GM18499 (cell line): Measurements from ENCODE around the gene PTPRD.

Experiments used
- ATAC-seq: cut with Tn5 transposase; IDR thresholded peaks from one replicate; pipeline ENCODE4 v1.9.1; 2021; ENCODE audit warnings: moderate number of reproducible peaks; ENCODE audit not compliant: insufficient read depth, unreplicated experiment

PTPRD gene

DNA sequence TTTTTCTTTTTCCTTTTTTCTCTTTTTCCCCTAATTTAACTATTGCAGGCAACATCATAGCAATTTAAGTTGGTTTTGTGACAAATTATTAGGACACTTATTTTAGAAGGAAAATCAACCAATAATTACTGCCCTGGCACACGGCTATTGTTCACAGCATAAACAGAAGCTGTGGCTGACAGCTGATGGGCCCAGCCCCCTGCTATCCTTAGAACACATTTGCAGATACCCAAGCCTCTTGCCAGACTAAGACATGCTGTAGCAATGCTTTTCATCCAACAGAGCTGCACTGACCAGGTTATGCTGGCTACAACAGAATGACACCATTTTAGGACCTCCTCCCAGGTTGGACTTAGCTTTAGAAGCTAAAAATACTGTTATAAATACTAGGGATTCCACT, 1960.5 kb downstream of the PTPRD start:
- no peak for ATAC-seq

- ATAC-seq, result no peak
Measured at GRCh38 chr9:8651846-8652215, 1961.0 kb downstream of the PTPRD start.

GRCh38 chr9:8651070-8651845, 1961.5 kb downstream of the PTPRD start:
- ATAC-seq, result no peak

- ATAC-seq, result no peak
Measured at GRCh38 chr9:8649807-8650206, 1963.0 kb downstream of the PTPRD start.

GRCh38 chr9:8649160-8649559, 1963.6 kb downstream of the PTPRD start:
- peak; percentile 45 for ATAC-seq

DNA sequence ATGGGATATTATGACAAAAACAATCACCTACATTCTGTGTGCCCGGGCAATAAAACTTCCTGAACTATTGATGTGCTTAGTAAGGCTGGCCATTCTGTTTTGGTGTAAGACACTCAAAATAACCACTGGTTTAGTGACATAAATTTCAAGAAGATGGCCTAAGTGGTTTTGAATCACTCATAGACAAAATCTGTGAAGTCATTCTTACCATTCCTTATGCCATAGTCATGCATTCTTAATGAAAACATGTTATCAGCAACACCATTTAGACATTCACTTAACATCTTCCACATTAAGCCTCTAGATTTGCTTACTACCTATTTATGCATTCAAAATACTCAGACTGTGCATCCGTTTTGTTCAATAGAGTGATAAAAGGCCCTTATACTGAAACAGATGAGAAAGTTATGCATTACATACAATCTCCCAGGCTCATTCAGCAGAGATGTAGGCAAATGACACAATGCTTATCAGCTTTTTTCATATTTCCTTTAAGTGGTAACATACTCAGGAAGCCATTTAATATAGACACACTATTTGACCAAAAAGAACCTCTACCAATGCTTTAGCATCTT, 1964.4 kb downstream of the PTPRD start:
- ATAC-seq, result no peak

DNA sequence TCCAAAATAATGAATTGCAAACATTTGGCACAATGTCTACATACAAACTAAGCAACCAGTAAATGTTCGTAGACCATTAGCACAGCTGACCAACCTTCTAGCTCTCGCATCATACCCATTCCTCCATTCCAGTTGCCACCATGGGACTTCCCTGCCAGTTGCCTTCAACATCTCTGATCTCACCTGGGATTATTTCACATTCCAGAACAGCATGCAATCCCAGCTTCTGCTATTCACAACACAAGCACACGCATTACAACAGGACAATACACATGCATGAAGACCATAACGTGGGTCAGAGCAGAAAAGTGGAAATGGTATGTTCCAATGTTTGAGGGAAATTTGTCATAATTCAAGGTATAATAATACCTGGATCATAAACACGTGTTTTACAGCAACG, 1965.0 kb downstream of the PTPRD start:
- ATAC-seq, result no peak

DNA sequence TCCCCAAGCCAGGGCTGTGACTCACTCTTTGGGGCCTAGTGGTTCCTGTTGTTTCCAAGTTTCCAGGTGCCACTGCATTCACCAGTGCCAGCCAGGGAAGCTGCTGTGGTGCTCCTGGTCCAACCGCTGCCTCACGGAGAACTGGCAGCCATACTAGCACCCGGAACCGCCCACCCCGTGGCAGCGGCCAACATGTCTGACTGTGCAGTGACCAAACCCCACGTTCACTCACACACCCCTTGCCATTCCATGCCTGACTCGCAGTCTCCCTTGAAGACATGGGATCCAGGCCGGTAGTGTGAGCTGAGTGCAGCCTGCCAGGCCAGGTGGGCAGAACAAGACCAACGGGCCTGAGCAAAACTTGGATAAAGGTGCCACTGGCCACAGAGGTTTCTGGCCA, 1968.2 kb downstream of the PTPRD start:
- no peak for ATAC-seq

DNA sequence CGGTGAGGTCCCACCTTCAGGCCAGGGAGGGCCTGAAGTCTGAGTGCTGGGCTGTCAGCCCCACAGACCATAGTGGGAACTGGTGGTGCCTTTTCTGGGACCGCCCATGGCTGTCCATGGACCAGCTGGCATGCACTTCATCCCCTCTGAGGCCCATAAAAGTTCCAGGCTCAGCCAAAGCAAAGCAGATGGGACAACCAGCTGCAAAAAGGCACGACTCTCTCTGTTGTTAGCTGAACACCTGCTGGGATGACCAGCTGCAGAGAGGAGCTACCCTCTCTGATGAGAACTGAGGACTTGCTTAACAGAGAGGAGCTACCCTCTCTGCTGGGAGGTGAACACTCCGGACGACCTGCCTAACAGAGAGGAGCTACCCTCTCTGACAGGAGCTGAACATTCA, 1968.9 kb downstream of the PTPRD start:
- no peak for ATAC-seq

- no peak for ATAC-seq
Measured at GRCh38 chr9:8643464-8643863, 1969.3 kb downstream of the PTPRD start.

DNA sequence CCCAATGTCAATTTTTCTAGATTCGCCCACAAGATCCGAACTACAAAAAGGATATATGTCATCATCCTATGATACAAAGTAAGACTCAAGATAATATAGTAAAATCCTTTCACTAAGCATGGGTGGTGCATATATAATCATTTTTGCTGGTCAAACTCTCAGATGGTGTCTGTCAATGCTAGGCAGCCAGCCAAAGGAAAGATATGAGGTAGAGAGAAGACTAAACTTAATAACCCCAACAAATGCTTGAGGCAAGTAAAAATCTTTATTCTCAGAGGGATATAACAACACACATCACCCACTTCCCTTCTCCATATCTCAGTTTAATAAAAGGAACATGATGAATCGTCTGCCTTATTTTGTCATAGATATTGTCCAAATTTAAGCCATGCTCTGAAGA, 1972.0 kb downstream of the PTPRD start:
- ATAC-seq, result no peak

- ATAC-seq, result no peak
Measured at GRCh38 chr9:8637626-8638025, 1975.2 kb downstream of the PTPRD start.

GRCh38 chr9:8633784-8634183, 1979.0 kb downstream of the PTPRD start:
- no peak for ATAC-seq

DNA sequence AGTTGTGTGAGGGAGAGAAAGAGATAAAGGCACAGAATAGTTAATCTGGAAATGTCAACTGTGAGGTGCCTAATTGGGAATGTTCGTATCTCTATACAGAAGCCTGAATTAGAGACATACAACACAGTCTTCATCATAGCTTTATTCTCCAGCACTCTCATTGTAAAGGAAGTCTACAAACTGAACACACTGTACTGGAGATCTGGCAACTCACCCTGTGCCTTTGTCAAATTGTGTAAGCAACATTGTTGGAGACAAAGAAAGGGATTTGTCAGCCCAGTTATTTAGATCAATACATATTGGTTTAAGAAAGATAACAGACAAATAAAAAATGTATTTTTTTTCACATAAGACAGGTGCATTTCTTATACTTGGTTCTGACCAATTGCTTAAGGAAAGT, 1980.3 kb downstream of the PTPRD start:
- no peak for ATAC-seq

GRCh38 chr9:8628791-8629190, 1984.0 kb downstream of the PTPRD start:
- no peak for ATAC-seq

DNA sequence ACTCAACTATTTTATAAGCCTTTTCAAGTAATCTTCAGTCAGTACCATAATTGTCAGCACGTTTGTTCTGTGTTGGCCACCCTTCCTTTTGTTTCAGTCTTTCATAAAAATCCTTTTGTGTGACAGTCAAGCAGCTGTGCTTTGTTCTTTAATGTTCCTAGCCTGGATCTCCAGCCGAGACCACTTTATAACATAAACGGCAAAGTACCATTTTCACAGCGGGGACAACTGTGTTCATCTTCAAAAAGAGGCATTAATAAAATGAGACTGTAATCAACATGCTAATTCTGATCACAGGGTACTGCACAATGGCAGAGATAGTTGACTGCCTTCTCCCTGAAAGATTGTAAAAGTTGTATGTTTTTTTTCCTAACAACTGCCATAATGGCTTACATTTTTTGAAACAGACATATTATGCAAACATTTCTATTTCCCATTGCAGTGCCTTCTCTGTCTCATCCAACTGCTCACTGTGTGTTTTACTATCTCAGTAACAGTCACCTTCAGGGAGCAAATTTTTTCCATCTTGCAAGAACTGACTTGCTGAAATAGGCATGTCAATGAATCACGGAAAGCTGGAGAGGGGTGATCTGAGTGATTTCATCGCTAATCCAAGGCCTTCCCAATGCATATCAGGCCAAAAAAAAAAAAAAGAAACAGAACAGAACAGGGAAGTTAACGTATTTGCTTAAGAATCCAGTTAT, 1984.7 kb downstream of the PTPRD start:
- ATAC-seq, result no peak

GRCh38 chr9:8622871-8623270, 1989.9 kb downstream of the PTPRD start:
- ATAC-seq, result no peak

- ATAC-seq, result no peak
Measured at GRCh38 chr9:8622222-8622802, 1990.5 kb downstream of the PTPRD start.

GRCh38 chr9:8621416-8621815, 1991.4 kb downstream of the PTPRD start:
- no peak for ATAC-seq

DNA sequence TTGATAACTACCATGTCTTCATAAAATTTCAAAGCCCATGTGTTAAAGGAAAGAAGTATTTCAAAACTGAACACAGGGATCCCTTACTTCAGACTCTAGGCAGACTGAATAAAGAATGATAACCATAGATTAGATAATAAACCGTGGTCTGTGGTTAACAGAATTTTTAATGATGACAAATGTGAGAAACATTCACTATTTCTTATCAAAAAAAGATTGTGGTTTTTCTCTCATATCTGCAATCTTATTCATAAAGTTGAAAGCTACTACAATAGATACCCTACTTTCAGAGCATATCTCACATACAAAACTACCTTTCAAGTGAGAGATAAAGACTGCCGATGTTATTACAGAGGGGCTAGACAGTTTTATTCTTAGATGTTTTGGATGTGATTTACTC, 1996.4 kb downstream of the PTPRD start:
- no peak for ATAC-seq

DNA sequence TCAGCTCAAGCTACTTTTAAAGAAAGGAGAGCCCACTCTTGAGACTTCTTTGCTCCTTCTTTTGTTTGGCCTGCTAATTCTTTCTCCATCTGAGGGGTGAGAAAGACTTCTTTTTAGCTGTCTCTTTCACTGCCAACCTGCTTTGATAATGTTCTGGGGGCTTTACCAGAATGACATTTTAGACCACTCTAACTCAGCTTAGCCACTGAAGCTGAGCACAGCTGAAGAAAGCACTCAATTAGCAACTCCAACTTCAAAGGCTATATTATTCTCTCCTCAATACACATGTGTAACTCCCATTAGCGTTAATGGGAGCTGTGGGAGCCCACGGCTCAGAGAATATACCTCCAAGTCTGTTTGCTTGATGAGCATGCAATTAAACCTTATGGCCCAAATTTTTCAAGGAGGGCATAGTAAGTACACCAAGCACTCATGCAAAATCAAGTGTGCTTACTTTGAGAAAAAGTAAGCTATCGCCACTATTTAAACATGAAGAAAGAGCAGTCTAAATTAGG, 1997.8 kb downstream of the PTPRD start:
- no peak for ATAC-seq
